Endothelial cell of umbilical vein (primary cell): Measurements from ENCODE around the gene ZG16. TPM values are rescaled to one million over a fixed set of nuclear protein-coding genes. Genes with fewer than 3 reads are reported as not detected.

Source experiments
- BruUV-seq: library from RNA; stranded (reverse); fragments of 400-500 nt; replicated peaks from 2 replicates; lab custom pipeline; 2021; lab: Mats Ljungman, UMichigan
- CTCF ChIA-PET: fragments of 300-600, 350-600 bp; sonication (Branson Sonifier 250); formaldehyde crosslinking; loops from one replicate; lab custom pipeline; 2021; ENCODE audit warnings: antibody characterized with exemption, inconsistent platforms; lab: Charles Lee
- POLR2A ChIA-PET: fragments of 300-600, 350-600 bp; sonication (Branson Sonifier 250); formaldehyde crosslinking; loops from one replicate; lab custom pipeline; 2021; ENCODE audit warnings: antibody characterized with exemption, inconsistent platforms; lab: Charles Lee
- DNase-seq: peaks from one replicate; pipeline ENCODE4 v3.0.0-alpha.2; 2011; ENCODE audit warnings: low read depth, low spot score
- FAIRE-seq: peaks from 2 replicates; lab custom pipeline; 2011; peaks lifted over from hg19 to GRCh38; lab: Jason Lieb, UNC
- H2AFZ ChIP-seq: 2 replicates; pipeline ENCODE4 v1.6.0; 2012; ENCODE audit warnings: low read depth, low read length, control low read depth, inconsistent platforms
- H3K27ac ChIP-seq: 2 replicates; pipeline ENCODE4 v1.5.1; 2011; ENCODE audit warnings: low read depth, mild to moderate bottlenecking, control low read depth, low read length, moderate library complexity; ENCODE audit not compliant: insufficient read depth
- H3K27me3 ChIP-seq, 2 experiments: 2 replicates each; pipeline versions ENCODE4 v1.6.0 to v1.6.1; 2011; ENCODE audit warnings: low read length in 2 of 2, mixed read lengths in 1 of 2; ENCODE audit not compliant: control insufficient read depth in 2 of 2, insufficient read depth in 2 of 2
- H3K36me3 ChIP-seq, 2 experiments: 2 replicates in 1 of 2; 3 replicates in 1 of 2; pipeline ENCODE4 v1.5.1; 2011; ENCODE audit warnings: low read length in 2 of 2, mild to moderate bottlenecking in 1 of 2, moderate library complexity in 1 of 2; ENCODE audit not compliant: control insufficient read depth in 2 of 2, insufficient read depth in 2 of 2; ENCODE audit errors: extremely low read depth in 1 of 2
- H3K4me1 ChIP-seq: 3 replicates; pipeline ENCODE4 v1.5.1; 2011; ENCODE audit warnings: mild to moderate bottlenecking, low read length; ENCODE audit not compliant: control insufficient read depth, insufficient read depth; ENCODE audit errors: extremely low read depth
- H3K4me2 ChIP-seq: 2 replicates; pipeline ENCODE4 v1.6.1; 2011; ENCODE audit warnings: low read length, control low read depth, mixed read lengths; ENCODE audit not compliant: insufficient read depth
- H3K4me3 ChIP-seq, 3 experiments: fragments of 200-600 bp in 1 of 3; sonication (generic), shearing (Covaris generic) in 1 of 3; replicated peaks in 1 of 3; 2 replicates each; pipeline ENCODE4 v1.5.1; 2011 to 2016; ENCODE audit warnings: control low read depth in 3 of 3, low read length in 3 of 3, mild to moderate bottlenecking in 2 of 3, inconsistent platforms in 1 of 3, low read depth in 1 of 3, moderate library complexity in 1 of 3; ENCODE audit not compliant: insufficient read depth in 1 of 3
- H3K79me2 ChIP-seq: 2 replicates; pipeline ENCODE4 v1.6.0; 2012; ENCODE audit warnings: low read length, inconsistent platforms; ENCODE audit not compliant: control insufficient read depth, insufficient read depth
- H3K9ac ChIP-seq: replicated peaks from 2 replicates; pipeline ENCODE3; 2011; ENCODE audit warnings: low read length, control low read depth; ENCODE audit not compliant: insufficient read depth; ENCODE audit errors: extremely low read depth
- H3K9me1 ChIP-seq: replicated peaks from 3 replicates; pipeline ENCODE4 v1.6.0; 2011; ENCODE audit warnings: mild to moderate bottlenecking, low read length; ENCODE audit not compliant: control insufficient read depth, insufficient read depth; ENCODE audit errors: extremely low read depth
- H3K9me3 ChIP-seq: replicated peaks from 2 replicates; pipeline ENCODE4 v1.5.1; 2012; ENCODE audit warnings: low read length, inconsistent platforms; ENCODE audit not compliant: control insufficient read depth, insufficient read depth
- H4K20me1 ChIP-seq: replicated peaks from 2 replicates; pipeline ENCODE3; 2011; ENCODE audit warnings: mild to moderate bottlenecking, low read length; ENCODE audit not compliant: control insufficient read depth, insufficient read depth; ENCODE audit errors: extremely low read depth
- EZH2 ChIP-seq: IDR thresholded peaks from 2 replicates; pipeline ENCODE4 v1.6.1; 2012; ENCODE audit warnings: borderline replicate concordance, low read depth, mild to moderate bottlenecking, moderate library complexity, low read length, inconsistent platforms; ENCODE audit not compliant: severe bottlenecking
- FOS ChIP-seq: IDR thresholded peaks from 2 replicates; pipeline ENCODE4 v1.6.1; 2011; ENCODE audit warnings: mild to moderate bottlenecking, low read length, moderate library complexity, borderline replicate concordance; ENCODE audit not compliant: insufficient read depth
- GATA2 ChIP-seq: IDR thresholded peaks from 2 replicates; pipeline ENCODE4 v1.7.0; 2011; ENCODE audit warnings: low read depth, mild to moderate bottlenecking, moderate library complexity, mixed read lengths, low read length; ENCODE audit not compliant: insufficient read length, insufficient read depth
- JUN ChIP-seq: IDR thresholded peaks from 2 replicates; pipeline ENCODE4 v1.6.1; 2011; ENCODE audit warnings: borderline replicate concordance, low read depth; ENCODE audit not compliant: insufficient read length, insufficient read depth
- MYC ChIP-seq: IDR thresholded peaks from one replicate; pipeline ENCODE4 v1.6.1; 2011; ENCODE audit warnings: mild to moderate bottlenecking, low read depth, low read length
- POLR2A ChIP-seq: IDR thresholded peaks from 2 replicates; pipeline ENCODE4 v1.6.1; 2012; ENCODE audit warnings: low read depth, mild to moderate bottlenecking, control low read depth, low read length
- POLR2AphosphoS5 ChIP-seq: IDR thresholded peaks from 2 replicates; pipeline ENCODE4 v1.6.1; 2012; ENCODE audit warnings: low read depth, mild to moderate bottlenecking, control low read depth, low read length, moderate library complexity; ENCODE audit not compliant: insufficient read depth
- dilution Hi-C: fragments of 300-500 bp; cut with MboI; formaldehyde crosslinking; loops from one replicate; pipeline ENCODE4 v1.15.0; 2019; ENCODE audit warnings: low sequenced_read_pairs; ENCODE audit not compliant: extremely low pct_ligation_motif_present
- intact Hi-C: fragments of 100-400 bp; cut with micrococcal nuclease; formaldehyde crosslinking; loops from one replicate; pipeline ENCODE4 v1.10.0; 2022
- polyA plus RNA-seq, 4 experiments: library from polyadenylated mRNA; depleted of rRNA in 3 of 4; stranded (reverse) in 3 of 4; unstranded in 1 of 4; fragments of >200 nt; gene quantifications; 2 replicates each; pipeline versions ENCODE4 v1.2.1 to v1.2.3, GENCODE V29; 2011 to 2012; ENCODE audit warnings: missing spikeins in 1 of 4
- total RNA-seq: library from RNA; stranded (reverse); gene quantifications from 2 replicates; pipeline ENCODE4 v1.2.3, GENCODE V29; 2021
- TF ChIP-seq, protein P1 (sequence below), 2 donors: IDR thresholded peaks; 1 replicate in 1 of 2; 2 replicates in 1 of 2; pipeline ENCODE4 v1.5.1; 2011; ENCODE audit warnings: low read length in 2 of 2, mild to moderate bottlenecking in 2 of 2, moderate library complexity in 2 of 2, control low read depth in 1 of 2, inconsistent platforms in 1 of 2, low read depth in 1 of 2; ENCODE audit not compliant: insufficient read depth in 1 of 2; ENCODE audit errors: extremely low read depth in 1 of 2
- TF ChIP-seq, protein P2 (sequence below): IDR thresholded peaks from 2 replicates; pipeline ENCODE4 v1.6.1; 2011; ENCODE audit not compliant: insufficient read depth, insufficient read length

Gene ZG16
- total and polyA plus RNA-seq, 2 donors (not counting 3 experiments of a cell fraction or from before 2014, with no cell fraction given): not detected

DNA sequence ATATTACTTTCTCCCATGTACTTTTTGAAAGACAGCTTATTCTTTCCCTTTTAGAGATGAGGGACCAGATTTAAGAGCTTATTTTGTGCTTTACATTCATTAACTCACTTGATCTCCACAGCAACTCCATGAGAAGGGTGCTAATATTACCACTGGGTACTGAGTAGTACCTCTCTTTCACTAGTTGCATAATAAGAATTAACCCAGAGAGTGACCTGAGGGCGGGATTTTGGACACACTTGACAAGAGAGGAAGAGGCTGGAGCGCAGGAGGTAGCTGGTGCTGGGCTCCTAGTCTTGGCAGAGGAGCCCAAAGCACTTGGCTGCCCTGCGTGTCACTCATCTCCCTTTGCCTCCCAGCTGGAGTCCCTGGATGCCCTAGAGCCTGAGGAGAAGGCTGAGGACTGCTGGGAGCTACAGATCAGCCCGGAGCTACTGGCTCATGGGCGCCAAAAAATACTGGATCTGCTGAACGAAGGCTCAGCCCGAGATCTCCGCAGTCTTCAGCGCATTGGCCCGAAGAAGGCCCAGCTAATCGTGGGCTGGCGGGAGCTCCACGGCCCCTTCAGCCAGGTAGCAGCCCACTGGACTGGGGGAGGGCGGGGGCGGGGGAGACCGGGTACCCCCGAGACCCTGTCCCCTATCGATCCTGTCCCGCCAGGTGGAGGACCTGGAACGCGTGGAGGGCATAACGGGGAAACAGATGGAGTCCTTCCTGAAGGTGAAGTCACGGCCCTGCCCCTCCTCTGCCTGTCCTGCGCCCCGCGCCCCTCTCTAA, 26.6 kb downstream of the ZG16 start:
- Histone ChIP-seq H3K9me1 (no peaks in the 10 kb centered on the region), H3K27ac (peak overlapping the region; percentile 61), H3K27me3 (no peaks in the 10 kb centered on the region), H3K9ac (peak overlapping the region; percentile 80), H3K4me3 (peak overlapping the region; percentile 52 to 61 (median 58)), H3K36me3 (peaks cover 12% of the 10 kb centered on the region in 2 experiments), H2AFZ (peak overlapping the region; percentile 42), H3K9me3 (no peaks in the 10 kb centered on the region), H4K20me1 (no peaks in the 10 kb centered on the region), H3K79me2 (peaks cover 24% of the 10 kb centered on the region), H3K4me2 (peak overlapping the region; percentile 53), H3K4me1 (peaks cover 25% of the 10 kb centered on the region)
- FAIRE-seq: no peak
- intact Hi-C loops: loop anchor here (1.0 to 5.0 kb wide), 3 partner anchors 14 to 168 kb away; partner anchors contain the start of genes KIF22 and TAOK2
- DNase-seq: peak; percentile 32
- TF ChIP-seq FOS (no peak), POLR2AphosphoS5 (no peak), POLR2A (no peak), GATA2 (no peak), EZH2 (no peak), MYC (no peak), JUN (no peak)
- TF ChIP-seq, protein P1, sequence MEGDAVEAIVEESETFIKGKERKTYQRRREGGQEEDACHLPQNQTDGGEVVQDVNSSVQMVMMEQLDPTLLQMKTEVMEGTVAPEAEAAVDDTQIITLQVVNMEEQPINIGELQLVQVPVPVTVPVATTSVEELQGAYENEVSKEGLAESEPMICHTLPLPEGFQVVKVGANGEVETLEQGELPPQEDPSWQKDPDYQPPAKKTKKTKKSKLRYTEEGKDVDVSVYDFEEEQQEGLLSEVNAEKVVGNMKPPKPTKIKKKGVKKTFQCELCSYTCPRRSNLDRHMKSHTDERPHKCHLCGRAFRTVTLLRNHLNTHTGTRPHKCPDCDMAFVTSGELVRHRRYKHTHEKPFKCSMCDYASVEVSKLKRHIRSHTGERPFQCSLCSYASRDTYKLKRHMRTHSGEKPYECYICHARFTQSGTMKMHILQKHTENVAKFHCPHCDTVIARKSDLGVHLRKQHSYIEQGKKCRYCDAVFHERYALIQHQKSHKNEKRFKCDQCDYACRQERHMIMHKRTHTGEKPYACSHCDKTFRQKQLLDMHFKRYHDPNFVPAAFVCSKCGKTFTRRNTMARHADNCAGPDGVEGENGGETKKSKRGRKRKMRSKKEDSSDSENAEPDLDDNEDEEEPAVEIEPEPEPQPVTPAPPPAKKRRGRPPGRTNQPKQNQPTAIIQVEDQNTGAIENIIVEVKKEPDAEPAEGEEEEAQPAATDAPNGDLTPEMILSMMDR (IDR thresholded peaks at IDR 0.05; ENCODE audit: extremely low read depth in 1 of 2, insufficient read depth in 1 of 2, low read depth in 1 of 2, low read length in 2 of 2): no peak
- TF ChIP-seq, protein P2, sequence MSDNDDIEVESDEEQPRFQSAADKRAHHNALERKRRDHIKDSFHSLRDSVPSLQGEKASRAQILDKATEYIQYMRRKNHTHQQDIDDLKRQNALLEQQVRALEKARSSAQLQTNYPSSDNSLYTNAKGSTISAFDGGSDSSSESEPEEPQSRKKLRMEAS: no peak
- ChIA-PET POLR2A (interaction anchor here (1.7 kb wide), 1 partner anchor 14 kb away, joined by 9 read pairs; the partner anchor contains the start of gene KIF22), CTCF (interaction anchor here (0.7 to 3.1 kb wide), 8 partner anchors 9 to 261 kb away, joined by 3 to 16 read pairs (median 6); partner anchors contain the start of genes KIF22 and PAGR1)
- dilution Hi-C loops: loop anchor here (10.0 kb wide), 1 partner anchor 190 kb away; the partner anchor contains the start of genes HIRIP3 and INO80E
- TSS peak; percentile 79 for BruUV-seq
